Cardiac muscle cell (in vitro differentiated cells and primary cell): ENCODE data around the gene HRC. TPM values are rescaled to one million over a fixed set of nuclear protein-coding genes. Genes with fewer than 3 reads are reported as not detected.
"Not testable (repeated sequence)": the region's sequence is repeated elsewhere in the genome, so short reads cannot be mapped to it uniquely, and the experiment has no call there.

Source experiments
- DNase-seq, 2 donors: peaks; one replicate each; pipeline versions ENCODE4 v3.0.0 to v3.0.0-alpha.2; 2010 to 2017; ENCODE audit warnings: low read depth in 1 of 2, low spot score in 1 of 2
- H3K27ac ChIP-seq: fragments of 200-600 bp; sonication (generic); 2 replicates; pipeline ENCODE4 v1.5.1; 2016
- H3K27me3 ChIP-seq: fragments of 200-600 bp; sonication (generic); 2 replicates; pipeline ENCODE4 v1.6.0; 2016; ENCODE audit warnings: control low read depth
- H3K36me3 ChIP-seq: fragments of 200-600 bp; sonication (generic); 2 replicates; pipeline ENCODE4 v1.5.1; 2016; ENCODE audit warnings: control low read depth
- H3K4me1 ChIP-seq: fragments of 200-600 bp; sonication (generic); 2 replicates; pipeline ENCODE4 v1.8.1; 2017; ENCODE audit warnings: low read depth, mild to moderate bottlenecking, mixed run types
- H3K4me3 ChIP-seq: fragments of 200-600 bp; sonication (generic); 2 replicates; pipeline ENCODE4 v1.5.1; 2016; ENCODE audit warnings: mild to moderate bottlenecking
- H3K9me3 ChIP-seq: fragments of 200-600 bp; sonication (generic); 2 replicates; pipeline ENCODE4 v1.5.1; 2017; ENCODE audit warnings: low read depth, mild to moderate bottlenecking, control low read depth
- polyA plus RNA-seq: library from polyadenylated mRNA; unstranded; fragments of >200 nt; fragmentation: Nextera tagmentation; extraction: Ambion mirVana; gene quantifications from 2 replicates; pipeline ENCODE4 v1.2.1, GENCODE V29; 2016
- total RNA-seq: library from RNA; depleted of rRNA; stranded (reverse); fragments of >200 nt; gene quantifications from 2 replicates; pipeline ENCODE4 v1.2.3, GENCODE V29; 2016
- TF ChIP-seq, protein P1 (sequence below): IDR thresholded peaks from 2 replicates; pipeline ENCODE4 v1.5.1; 2012; ENCODE audit warnings: low read depth, mild to moderate bottlenecking, low read length

Gene HRC
- total and polyA plus RNA-seq, 2 experiments from 2014 or later = 184 to 389 TPM

- H3K36me3 ChIP-seq = peaks cover 48% of the 10 kb centered on the region
Measured at GRCh38 chr19:49186108-49186507, 30.9 kb upstream of the HRC start.

DNA sequence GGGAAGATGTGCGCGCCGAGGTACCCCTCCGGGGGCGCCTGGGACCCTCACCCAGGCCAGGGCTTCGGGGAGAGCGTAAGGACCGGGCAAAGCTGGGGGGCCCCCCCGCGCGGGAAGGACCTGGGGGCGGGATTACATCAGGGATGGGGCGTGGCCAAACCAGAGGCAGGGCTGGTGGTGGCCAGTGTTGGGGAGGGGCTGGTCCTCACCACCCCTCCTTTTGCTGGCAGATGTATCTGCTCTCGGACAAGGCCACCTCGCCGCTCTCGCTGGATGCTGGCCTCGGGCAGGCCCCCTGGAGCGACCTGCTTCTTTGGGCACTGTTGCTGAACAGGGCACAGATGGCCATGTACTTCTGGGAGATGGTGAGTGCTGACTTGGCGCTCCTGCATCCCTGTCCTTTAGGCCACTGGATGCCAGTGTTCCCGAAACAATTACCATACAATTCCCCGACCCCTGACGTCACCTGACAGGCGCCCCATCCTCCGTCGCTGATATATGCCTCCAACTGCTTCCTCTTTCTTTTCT is 27.7 kb upstream of the HRC start:
- H3K4me1 ChIP-seq = no peaks in the 10 kb centered on the region
- H3K27ac ChIP-seq = no peak overlapping the region
- DNase-seq = no peak
- peaks cover 26% of the 10 kb centered on the region for H3K36me3 ChIP-seq
- H3K27me3 ChIP-seq = no peaks in the 10 kb centered on the region
- H3K4me3 ChIP-seq = no peak overlapping the region
- no peaks in the 10 kb centered on the region for H3K9me3 ChIP-seq
- TF ChIP-seq, protein P1, sequence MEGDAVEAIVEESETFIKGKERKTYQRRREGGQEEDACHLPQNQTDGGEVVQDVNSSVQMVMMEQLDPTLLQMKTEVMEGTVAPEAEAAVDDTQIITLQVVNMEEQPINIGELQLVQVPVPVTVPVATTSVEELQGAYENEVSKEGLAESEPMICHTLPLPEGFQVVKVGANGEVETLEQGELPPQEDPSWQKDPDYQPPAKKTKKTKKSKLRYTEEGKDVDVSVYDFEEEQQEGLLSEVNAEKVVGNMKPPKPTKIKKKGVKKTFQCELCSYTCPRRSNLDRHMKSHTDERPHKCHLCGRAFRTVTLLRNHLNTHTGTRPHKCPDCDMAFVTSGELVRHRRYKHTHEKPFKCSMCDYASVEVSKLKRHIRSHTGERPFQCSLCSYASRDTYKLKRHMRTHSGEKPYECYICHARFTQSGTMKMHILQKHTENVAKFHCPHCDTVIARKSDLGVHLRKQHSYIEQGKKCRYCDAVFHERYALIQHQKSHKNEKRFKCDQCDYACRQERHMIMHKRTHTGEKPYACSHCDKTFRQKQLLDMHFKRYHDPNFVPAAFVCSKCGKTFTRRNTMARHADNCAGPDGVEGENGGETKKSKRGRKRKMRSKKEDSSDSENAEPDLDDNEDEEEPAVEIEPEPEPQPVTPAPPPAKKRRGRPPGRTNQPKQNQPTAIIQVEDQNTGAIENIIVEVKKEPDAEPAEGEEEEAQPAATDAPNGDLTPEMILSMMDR = no peak

More at GRCh38 chr19:49186108-49186507, 30.9 kb upstream of the HRC start:
- Histone ChIP-seq H3K27ac (no peak overlapping the region), H3K9me3 (no peaks in the 10 kb centered on the region), H3K4me3 (no peak overlapping the region), H3K27me3 (no peaks in the 10 kb centered on the region), H3K4me1 (no peaks in the 10 kb centered on the region)
- TF ChIP-seq, protein P1 = no peak
- DNase-seq = no peak

- H3K27ac ChIP-seq, DNase-seq, H3K9me3 ChIP-seq, H3K27me3 ChIP-seq, H3K4me1 ChIP-seq, H3K4me3 ChIP-seq: not testable (repeated sequence)
- peaks cover 23% of the 10 kb centered on the region for H3K36me3 ChIP-seq
Measured at GRCh38 chr19:49182010-49182847, 27.0 kb upstream of the HRC start.

GRCh38 chr19:49180659-49181058 is 25.5 kb upstream of the HRC start:
- DNase-seq = no peak
- no peaks in the 10 kb centered on the region for H3K9me3 ChIP-seq
- TF ChIP-seq, protein P1 = no peak
- H3K27me3 ChIP-seq = no peaks in the 10 kb centered on the region
- H3K27ac ChIP-seq = no peak overlapping the region
- peaks cover 18% of the 10 kb centered on the region for H3K36me3 ChIP-seq
- H3K4me3 ChIP-seq = no peak overlapping the region
- H3K4me1 ChIP-seq = no peaks in the 10 kb centered on the region

DNA sequence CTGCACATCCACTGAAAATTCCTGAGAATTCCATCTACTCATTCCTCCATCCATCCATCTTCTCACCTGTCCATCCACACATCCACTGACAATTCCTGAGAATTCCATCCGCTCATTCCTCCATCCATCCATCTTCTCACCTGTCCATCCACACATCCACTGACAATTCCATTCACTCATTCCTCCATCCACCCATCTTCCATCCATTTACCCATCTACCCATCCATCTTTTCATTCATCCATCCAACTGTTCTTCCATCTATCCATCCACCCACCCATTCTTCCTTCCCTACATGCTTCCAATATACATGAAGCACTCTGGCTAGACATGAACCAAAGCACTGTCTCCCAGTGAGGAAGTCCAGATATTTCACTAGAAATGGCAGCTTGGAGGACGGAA is 18.0 kb upstream of the HRC start:
- Histone ChIP-seq H3K4me1 (no peaks in the 10 kb centered on the region), H3K27me3 (no peaks in the 10 kb centered on the region), H3K36me3 (peaks cover 30% of the 10 kb centered on the region), H3K9me3 (no peaks in the 10 kb centered on the region), H3K4me3 (no peak overlapping the region), H3K27ac (no peak overlapping the region)
- DNase-seq = no peak
- TF ChIP-seq, protein P1 = no peak

DNA sequence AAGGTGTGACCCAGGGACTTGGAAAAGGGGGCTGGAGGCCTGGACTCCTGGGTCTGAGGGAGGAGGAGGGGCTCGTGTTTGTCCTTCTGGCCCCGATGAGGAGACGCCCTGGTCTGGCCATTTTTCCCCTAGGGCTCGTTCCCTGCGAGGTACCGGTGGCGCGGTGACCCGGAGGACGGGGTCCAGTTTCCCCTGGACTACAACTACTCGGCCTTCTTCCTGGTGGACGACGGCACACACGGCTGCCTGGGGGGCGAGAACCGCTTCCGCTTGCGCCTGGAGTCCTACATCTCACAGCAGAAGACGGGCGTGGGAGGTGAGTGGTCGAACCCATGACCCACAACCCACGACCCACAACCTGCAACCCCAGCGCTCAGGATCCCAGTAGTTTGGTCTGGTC is 13.2 kb upstream of the HRC start:
- Histone ChIP-seq H3K4me1 (peaks cover 16% of the 10 kb centered on the region), H3K27me3 (no peaks in the 10 kb centered on the region), H3K27ac (no peak overlapping the region), H3K36me3 (peaks cover 27% of the 10 kb centered on the region), H3K9me3 (no peaks in the 10 kb centered on the region), H3K4me3 (no peak overlapping the region)
- DNase-seq = no peak
- TF ChIP-seq, protein P1 = no peak
